Stimulated activated CD4-positive, alpha-beta T cell treated with anti-CD3 and anti-CD28 coated beads, Interleukin-2, amount 100 ng/mL, for 24 hours (primary cell): ENCODE measurements around the gene IL12RB2.

ENCODE experiments used
- DNase-seq, 2 donors: peaks; one replicate each; pipeline ENCODE4 v3.0.0-alpha.2; 2020

Gene IL12RB2

GRCh38 chr1:67352211-67352610 lies 44.5 kb downstream of the IL12RB2 start:
- DNase-seq: no peak

- no peak for DNase-seq
These were observed 48.2 kb downstream of the IL12RB2 start for GRCh38 chr1:67355745-67356424.

GRCh38 chr1:67359592-67359991 lies 51.9 kb downstream of the IL12RB2 start:
- DNase-seq: no peak

GRCh38 chr1:67361641-67362040 lies 54.0 kb downstream of the IL12RB2 start:
- no peak for DNase-seq

- DNase-seq: no peak
These were observed 59.8 kb downstream of the IL12RB2 start for GRCh38 chr1:67367370-67368045.

- DNase-seq: no peak
These were observed 60.4 kb downstream of the IL12RB2 start for GRCh38 chr1:67368046-67368514.

- no peak for DNase-seq
These were observed 63.4 kb downstream of the IL12RB2 start for GRCh38 chr1:67371043-67371442.

- DNase-seq: no peak
These were observed 64.0 kb downstream of the IL12RB2 start for GRCh38 chr1:67371681-67372080.

- no peak for DNase-seq
These were observed 64.5 kb downstream of the IL12RB2 start for GRCh38 chr1:67372136-67372535.

GRCh38 chr1:67372898-67373297 lies 65.2 kb downstream of the IL12RB2 start:
- DNase-seq: no peak

GRCh38 chr1:67376381-67376780 lies 68.7 kb downstream of the IL12RB2 start:
- no peak for DNase-seq

- DNase-seq: no peak
These were observed 69.6 kb downstream of the IL12RB2 start for GRCh38 chr1:67377253-67377652.

- DNase-seq: no peak
These were observed 73.5 kb downstream of the IL12RB2 start for GRCh38 chr1:67381154-67381553.

- no peak for DNase-seq
These were observed 74.6 kb downstream of the IL12RB2 start for GRCh38 chr1:67382292-67382691.

GRCh38 chr1:67383999-67384638 lies 76.4 kb downstream of the IL12RB2 start:
- DNase-seq: no peak

GRCh38 chr1:67390041-67390887 lies 82.6 kb downstream of the IL12RB2 start:
- no peak for DNase-seq

GRCh38 chr1:67393240-67393639 lies 85.6 kb downstream of the IL12RB2 start:
- no peak for DNase-seq

GRCh38 chr1:67393737-67394136 lies 86.1 kb downstream of the IL12RB2 start:
- no peak for DNase-seq

- DNase-seq: no peak
These were observed 86.9 kb downstream of the IL12RB2 start for GRCh38 chr1:67394548-67394947.

- DNase-seq: no peak
These were observed 91.7 kb downstream of the IL12RB2 start for GRCh38 chr1:67399199-67399993.

GRCh38 chr1:67400029-67400786 lies 92.5 kb downstream of the IL12RB2 start:
- DNase-seq: peak; percentile 60 to 61
